ENCODE data around the gene ZNF611.
"Not testable (repeated sequence)": the region's sequence is repeated elsewhere in the genome, so short reads cannot be mapped to it uniquely, and the experiment has no call there.

Gene ZNF611

DNA sequence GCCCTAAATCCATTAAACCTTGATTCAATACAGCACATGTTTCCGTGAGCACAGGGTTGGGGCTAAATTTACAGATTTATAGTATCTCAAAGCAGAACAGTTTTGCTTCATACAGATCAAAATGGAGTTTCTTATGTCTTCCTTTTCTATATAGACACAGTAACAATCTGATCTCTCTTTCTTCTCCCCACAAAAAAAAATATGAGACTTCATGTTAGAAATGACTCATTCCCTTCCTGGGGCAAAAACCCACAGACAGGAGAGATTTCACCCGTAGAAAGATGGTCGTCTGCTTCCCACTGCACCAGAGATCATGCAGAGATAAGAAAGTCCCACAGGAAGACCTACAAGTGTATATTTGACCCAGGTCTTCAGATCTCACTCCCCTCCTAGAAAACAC, 7.7 kb upstream of the ZNF611 start:
- Histone ChIP-seq H3K9ac (ENCODE audit: low read length) (no peak overlapping the region), H2AFZ (ENCODE audit: insufficient read depth, low read length, poor library complexity) (no peak overlapping the region), H4K91ac (ENCODE audit: low read depth, low read length) (peak overlapping the region; percentile 58), H2BK12ac (ENCODE audit: low read length) (peak overlapping the region; percentile 12), H3K23ac (ENCODE audit: low read length) (no peak overlapping the region), H3K27me3 (ENCODE audit: insufficient read depth, low read length) (no peaks in the 10 kb centered on the region), H3K4me3 (ENCODE audit: low read depth, low read length) (no peak overlapping the region), H3K18ac (ENCODE audit: low read length) (no peak overlapping the region), H3K27ac (ENCODE audit: low read depth, low read length) (peak overlapping the region; percentile 93), H2BK5ac (ENCODE audit: low read depth, low read length, poor library complexity) (peak overlapping the region; percentile 49), H2AK5ac (ENCODE audit: low read length) (no peak overlapping the region), H3K9me3 (ENCODE audit: insufficient read depth, low read depth, low read length) (no peaks in the 10 kb centered on the region), H3K79me2 (ENCODE audit: control insufficient read depth, insufficient read depth, low read length, poor library complexity) (no peaks in the 10 kb centered on the region), H3K14ac (ENCODE audit: low read length) (peak overlapping the region; percentile 32), H3K4me2 (ENCODE audit: low read length) (no peak overlapping the region), H3K79me1 (ENCODE audit: low read length) (peaks cover 30% of the 10 kb centered on the region), H3K36me3 (ENCODE audit: control insufficient read depth in 1 of 2, insufficient read depth in 2 of 2, low read length in 2 of 2) (no peaks in the 10 kb centered on the region), H3K4me1 (ENCODE audit: control insufficient read depth in 1 of 2, insufficient read depth in 2 of 2, low read length in 2 of 2) (peaks cover 15 to 26% of the 10 kb centered on the region in 2 experiments), H4K8ac (ENCODE audit: low read depth, low read length) (no peak overlapping the region), H3K4ac (ENCODE audit: low read depth, low read length) (no peak overlapping the region), H2BK120ac (ENCODE audit: insufficient read depth, low read length, poor library complexity) (peak overlapping the region; percentile 70), H4K12ac (ENCODE audit: low read depth, low read length) (no peak overlapping the region)
- DNase-seq = peak; percentile 60 to 84
- WGBS (ENCODE audit: extremely low coverage, insufficient coverage, insufficient read length) = no CpG with 5 or more reads among the region's 3 CpGs

DNA sequence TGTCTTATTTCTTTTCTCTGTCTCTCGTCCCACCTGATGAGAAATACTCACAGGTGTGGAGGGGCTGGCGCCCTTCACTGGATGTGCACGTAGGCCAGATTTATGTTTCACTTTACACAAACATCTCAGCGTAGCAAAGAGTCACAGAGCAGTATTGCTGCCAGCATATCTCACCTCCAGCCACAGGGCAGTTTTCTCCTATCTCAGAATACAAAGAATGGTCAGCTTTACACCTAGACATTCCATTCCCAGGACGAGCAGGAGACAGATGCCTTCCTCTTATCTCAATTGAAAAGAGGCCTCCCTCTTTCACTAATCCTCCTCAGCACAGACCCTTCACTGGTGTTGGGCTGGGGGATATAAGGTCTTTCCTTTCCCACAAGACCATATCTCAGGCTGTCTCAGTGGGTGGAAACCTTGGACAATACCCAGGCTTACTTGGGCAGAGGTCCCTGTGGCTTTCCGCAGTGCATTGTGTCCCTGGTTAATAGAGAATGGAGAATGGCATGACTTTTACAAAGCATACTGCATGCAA, 7.2 kb upstream of the ZNF611 start:
- H3K18ac ChIP-seq (ENCODE audit: low read length) = no peak overlapping the region
- no peaks in the 10 kb centered on the region for H3K27me3 ChIP-seq (ENCODE audit: insufficient read depth, low read length)
- no peak overlapping the region for H2AK5ac ChIP-seq (ENCODE audit: low read length)
- no peak overlapping the region for H2AFZ ChIP-seq (ENCODE audit: insufficient read depth, low read length, poor library complexity)
- peak overlapping the region; percentile 12 for H2BK12ac ChIP-seq (ENCODE audit: low read length)
- no peaks in the 10 kb centered on the region for H3K79me2 ChIP-seq (ENCODE audit: control insufficient read depth, insufficient read depth, low read length, poor library complexity)
- H3K4me3 ChIP-seq (ENCODE audit: low read depth, low read length) = no peak overlapping the region
- peak overlapping the region; percentile 58 for H4K91ac ChIP-seq (ENCODE audit: low read depth, low read length)
- H3K4me1 ChIP-seq (ENCODE audit: control insufficient read depth in 1 of 2, insufficient read depth in 2 of 2, low read length in 2 of 2) = peaks cover 15 to 29% of the 10 kb centered on the region in 2 experiments
- no peak overlapping the region for H3K9ac ChIP-seq (ENCODE audit: low read length)
- peak overlapping the region; percentile 8 for H4K8ac ChIP-seq (ENCODE audit: low read depth, low read length)
- peak; percentile 76 to 87 for DNase-seq
- H3K27ac ChIP-seq (ENCODE audit: low read depth, low read length) = peak overlapping the region; percentile 93
- H3K4ac ChIP-seq (ENCODE audit: low read depth, low read length) = no peak overlapping the region
- no peaks in the 10 kb centered on the region for H3K9me3 ChIP-seq (ENCODE audit: insufficient read depth, low read depth, low read length)
- H3K79me1 ChIP-seq (ENCODE audit: low read length) = peaks cover 31% of the 10 kb centered on the region
- peak overlapping the region; percentile 32 for H3K14ac ChIP-seq (ENCODE audit: low read length)
- no CpG with 5 or more reads among the region's 6 CpGs for WGBS (ENCODE audit: extremely low coverage, insufficient coverage, insufficient read length)
- no peak overlapping the region for H3K23ac ChIP-seq (ENCODE audit: low read length)
- peak overlapping the region; percentile 49 for H2BK5ac ChIP-seq (ENCODE audit: low read depth, low read length, poor library complexity)
- peak overlapping the region; percentile 70 for H2BK120ac ChIP-seq (ENCODE audit: insufficient read depth, low read length, poor library complexity)
- H3K36me3 ChIP-seq (ENCODE audit: control insufficient read depth in 1 of 2, insufficient read depth in 2 of 2, low read length in 2 of 2) = no peaks in the 10 kb centered on the region
- H3K4me2 ChIP-seq (ENCODE audit: low read length) = peak overlapping the region; percentile 42
- no peak overlapping the region for H4K12ac ChIP-seq (ENCODE audit: low read depth, low read length)

DNA sequence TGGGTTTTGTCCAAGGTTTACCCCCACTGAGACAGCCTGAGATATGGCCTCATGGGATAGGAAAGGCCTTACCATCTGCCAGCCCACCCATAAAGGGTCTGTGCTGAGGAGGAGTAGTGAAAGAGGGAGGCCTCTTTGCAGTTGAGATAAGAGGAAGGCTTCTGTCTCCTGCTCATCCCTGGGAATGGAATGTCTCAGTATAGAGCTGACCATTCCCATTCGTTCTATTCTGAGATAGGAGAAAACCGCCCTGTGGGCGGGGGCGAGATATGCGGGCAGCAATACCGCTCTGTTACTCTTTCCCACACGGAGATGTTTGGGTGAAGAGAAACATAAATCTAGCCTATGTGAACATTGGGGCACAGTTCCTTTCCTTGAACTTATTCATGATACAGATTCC, 6.5 kb upstream of the ZNF611 start:
- not testable (repeated sequence) for H4K12ac ChIP-seq (ENCODE audit: low read depth, low read length); H3K79me2 ChIP-seq (ENCODE audit: control insufficient read depth, insufficient read depth, low read length, poor library complexity); H3K4me2 ChIP-seq (ENCODE audit: low read length); H3K4me3 ChIP-seq (ENCODE audit: low read depth, low read length); H3K9me3 ChIP-seq (ENCODE audit: insufficient read depth, low read depth, low read length); H3K27me3 ChIP-seq (ENCODE audit: insufficient read depth, low read length); H3K9ac ChIP-seq (ENCODE audit: low read length); H3K4ac ChIP-seq (ENCODE audit: low read depth, low read length); H3K23ac ChIP-seq (ENCODE audit: low read length); H3K36me3 ChIP-seq (ENCODE audit: control insufficient read depth in 1 of 2, insufficient read depth in 2 of 2, low read length in 2 of 2)
- peak overlapping the region; percentile 75 for H2BK12ac ChIP-seq (ENCODE audit: low read length)
- peak overlapping the region; percentile 54 for H4K8ac ChIP-seq (ENCODE audit: low read depth, low read length)
- peaks cover 17 to 29% of the 10 kb centered on the region in 2 experiments for H3K4me1 ChIP-seq (ENCODE audit: control insufficient read depth in 1 of 2, insufficient read depth in 2 of 2, low read length in 2 of 2)
- peaks cover 32% of the 10 kb centered on the region for H3K79me1 ChIP-seq (ENCODE audit: low read length)
- H2AFZ ChIP-seq (ENCODE audit: insufficient read depth, low read length, poor library complexity) = peak overlapping the region; percentile 17
- H2AK5ac ChIP-seq (ENCODE audit: low read length) = peak overlapping the region; percentile 84
- no CpG with 5 or more reads among the region's 7 CpGs for WGBS (ENCODE audit: extremely low coverage, insufficient coverage, insufficient read length)
- peak overlapping the region; percentile 42 for H3K14ac ChIP-seq (ENCODE audit: low read length)
- peak overlapping the region; percentile 70 for H2BK5ac ChIP-seq (ENCODE audit: low read depth, low read length, poor library complexity)
- H3K27ac ChIP-seq (ENCODE audit: low read depth, low read length) = peak overlapping the region; percentile 93
- peak overlapping the region; percentile 78 for H2BK120ac ChIP-seq (ENCODE audit: insufficient read depth, low read length, poor library complexity)
- peak overlapping the region; percentile 75 for H4K91ac ChIP-seq (ENCODE audit: low read depth, low read length)
- peak overlapping the region; percentile 60 for H3K18ac ChIP-seq (ENCODE audit: low read length)
- peak; percentile 73 to 80 for DNase-seq

DNA sequence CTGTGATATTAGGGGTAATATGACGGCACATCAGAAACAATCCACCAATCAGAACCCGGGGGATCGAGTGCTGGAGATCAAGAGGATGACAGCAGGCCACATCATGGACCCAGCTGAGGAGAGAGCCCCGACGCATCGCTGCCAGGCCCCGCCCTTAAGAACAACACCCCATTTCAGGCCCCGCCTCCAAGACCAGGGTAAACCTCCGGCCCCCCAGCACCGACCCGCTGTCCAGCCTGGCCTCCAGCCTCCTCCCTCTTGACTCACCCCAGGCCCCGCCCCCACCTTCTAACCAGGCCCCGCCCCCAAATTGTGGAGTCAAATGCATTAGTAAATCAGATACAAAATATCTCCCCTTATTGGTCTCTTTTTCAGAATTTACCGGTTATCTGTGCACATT, 4.7 kb upstream of the ZNF611 start:
- Histone ChIP-seq H3K36me3 (ENCODE audit: control insufficient read depth in 1 of 2, insufficient read depth in 2 of 2, low read length in 2 of 2) (no peaks in the 10 kb centered on the region), H3K27ac (ENCODE audit: low read depth, low read length) (no peak overlapping the region), H3K79me1 (ENCODE audit: low read length) (peaks cover 39% of the 10 kb centered on the region), H3K9ac (ENCODE audit: low read length) (no peak overlapping the region), H4K12ac (ENCODE audit: low read depth, low read length) (no peak overlapping the region), H3K79me2 (ENCODE audit: control insufficient read depth, insufficient read depth, low read length, poor library complexity) (peaks cover 2% of the 10 kb centered on the region), H3K23ac (ENCODE audit: low read length) (no peak overlapping the region), H2AK5ac (ENCODE audit: low read length) (peak overlapping the region; percentile 70), H2BK12ac (ENCODE audit: low read length) (peak overlapping the region; percentile 77), H2BK120ac (ENCODE audit: insufficient read depth, low read length, poor library complexity) (peak overlapping the region; percentile 69), H3K14ac (ENCODE audit: low read length) (peak overlapping the region; percentile 71), H2AFZ (ENCODE audit: insufficient read depth, low read length, poor library complexity) (no peak overlapping the region), H2BK5ac (ENCODE audit: low read depth, low read length, poor library complexity) (no peak overlapping the region), H3K4me1 (ENCODE audit: control insufficient read depth in 1 of 2, insufficient read depth in 2 of 2, low read length in 2 of 2) (peaks cover 19 to 29% of the 10 kb centered on the region in 2 experiments), H4K91ac (ENCODE audit: low read depth, low read length) (peak overlapping the region; percentile 78), H3K4ac (ENCODE audit: low read depth, low read length) (no peak overlapping the region), H3K4me3 (ENCODE audit: low read depth, low read length) (no peak overlapping the region), H3K18ac (ENCODE audit: low read length) (peak overlapping the region; percentile 56), H3K9me3 (ENCODE audit: insufficient read depth, low read depth, low read length) (no peaks in the 10 kb centered on the region), H4K8ac (ENCODE audit: low read depth, low read length) (peak overlapping the region; percentile 33), H3K4me2 (ENCODE audit: low read length) (no peak overlapping the region), H3K27me3 (ENCODE audit: insufficient read depth, low read length) (no peaks in the 10 kb centered on the region)
- no peak for DNase-seq
- no CpG with 5 or more reads among the region's 14 CpGs for WGBS (ENCODE audit: extremely low coverage, insufficient coverage, insufficient read length)

All from trophoblast cell (in vitro differentiated cells and primary cell).